Transverse colon (tissue), 3 donors: ENCODE data around the gene RHBDL1.

ENCODE experiments used
- EP300 ChIP-seq: sonication (generic); formaldehyde crosslinking; IDR thresholded peaks from one replicate; pipeline ENCODE4 v1.6.1; 2017; ENCODE audit warnings: antibody characterized with exemption, low read depth
- TF ChIP-seq, protein P1 (sequence below), 5 experiments: fragments of 200-600 bp in 3 of 5; fragments of 450-650 bp in 2 of 5; sonication (generic) in 3 of 5; IDR thresholded peaks; 1 replicate in 2 of 5; 2 replicates in 3 of 5; pipeline ENCODE4 v1.5.1; 2016 to 2017; ENCODE audit warnings: antibody characterized with exemption in 5 of 5, inconsistent platforms in 3 of 5, mild to moderate bottlenecking in 2 of 5, moderate library complexity in 1 of 5

DNA sequence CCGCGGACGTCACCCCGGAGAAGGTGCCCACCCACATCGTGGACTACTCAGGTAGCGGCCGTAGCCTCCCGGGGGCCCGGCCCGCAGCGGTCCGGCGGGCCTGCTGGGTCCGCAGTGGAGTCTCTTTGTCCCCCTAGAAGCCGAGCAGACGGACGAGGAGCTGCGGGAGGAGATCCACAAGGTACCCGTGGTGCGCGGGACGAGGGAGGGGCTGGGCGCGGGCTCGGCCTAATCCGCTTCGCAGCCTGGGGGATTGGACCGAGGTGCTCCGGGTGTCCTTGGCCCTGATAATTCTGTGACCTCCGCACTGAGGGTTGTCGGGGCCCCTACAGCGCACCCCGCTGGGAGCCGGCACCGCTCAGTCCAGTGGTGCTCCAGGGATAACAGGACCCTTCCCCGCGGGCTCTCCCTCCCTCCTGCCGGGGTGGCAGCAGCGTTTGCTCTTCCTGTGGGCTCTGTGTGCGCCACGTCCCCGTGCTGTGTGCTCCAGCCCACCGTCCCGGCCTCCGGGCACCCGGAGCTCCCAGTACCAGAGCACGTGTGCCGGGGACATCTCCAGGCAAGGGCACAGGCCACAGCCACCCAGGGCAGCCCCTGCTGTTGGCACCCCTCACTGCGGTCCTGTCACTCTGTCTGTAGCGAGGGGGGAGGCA, 6.8 kb upstream of the RHBDL1 start:
- TF ChIP-seq, protein P1, sequence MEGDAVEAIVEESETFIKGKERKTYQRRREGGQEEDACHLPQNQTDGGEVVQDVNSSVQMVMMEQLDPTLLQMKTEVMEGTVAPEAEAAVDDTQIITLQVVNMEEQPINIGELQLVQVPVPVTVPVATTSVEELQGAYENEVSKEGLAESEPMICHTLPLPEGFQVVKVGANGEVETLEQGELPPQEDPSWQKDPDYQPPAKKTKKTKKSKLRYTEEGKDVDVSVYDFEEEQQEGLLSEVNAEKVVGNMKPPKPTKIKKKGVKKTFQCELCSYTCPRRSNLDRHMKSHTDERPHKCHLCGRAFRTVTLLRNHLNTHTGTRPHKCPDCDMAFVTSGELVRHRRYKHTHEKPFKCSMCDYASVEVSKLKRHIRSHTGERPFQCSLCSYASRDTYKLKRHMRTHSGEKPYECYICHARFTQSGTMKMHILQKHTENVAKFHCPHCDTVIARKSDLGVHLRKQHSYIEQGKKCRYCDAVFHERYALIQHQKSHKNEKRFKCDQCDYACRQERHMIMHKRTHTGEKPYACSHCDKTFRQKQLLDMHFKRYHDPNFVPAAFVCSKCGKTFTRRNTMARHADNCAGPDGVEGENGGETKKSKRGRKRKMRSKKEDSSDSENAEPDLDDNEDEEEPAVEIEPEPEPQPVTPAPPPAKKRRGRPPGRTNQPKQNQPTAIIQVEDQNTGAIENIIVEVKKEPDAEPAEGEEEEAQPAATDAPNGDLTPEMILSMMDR (IDR thresholded peaks at IDR 0.05): no peak
- TF ChIP-seq EP300: no peak
